RPMI8226 (cell line): ENCODE results near the gene MCM7.

Source experiments
- DNase-seq: peaks from one replicate; pipeline ENCODE4 v3.0.0-alpha.2; 2015

Gene MCM7

GRCh38 chr7:100093054-100093453 is 8.1 kb downstream of the MCM7 start:
- DNase-seq = no peak

GRCh38 chr7:100091411-100092181 is 9.6 kb downstream of the MCM7 start:
- DNase-seq = peak; percentile 41

GRCh38 chr7:100090527-100091410 is 10.4 kb downstream of the MCM7 start:
- no peak for DNase-seq

DNA sequence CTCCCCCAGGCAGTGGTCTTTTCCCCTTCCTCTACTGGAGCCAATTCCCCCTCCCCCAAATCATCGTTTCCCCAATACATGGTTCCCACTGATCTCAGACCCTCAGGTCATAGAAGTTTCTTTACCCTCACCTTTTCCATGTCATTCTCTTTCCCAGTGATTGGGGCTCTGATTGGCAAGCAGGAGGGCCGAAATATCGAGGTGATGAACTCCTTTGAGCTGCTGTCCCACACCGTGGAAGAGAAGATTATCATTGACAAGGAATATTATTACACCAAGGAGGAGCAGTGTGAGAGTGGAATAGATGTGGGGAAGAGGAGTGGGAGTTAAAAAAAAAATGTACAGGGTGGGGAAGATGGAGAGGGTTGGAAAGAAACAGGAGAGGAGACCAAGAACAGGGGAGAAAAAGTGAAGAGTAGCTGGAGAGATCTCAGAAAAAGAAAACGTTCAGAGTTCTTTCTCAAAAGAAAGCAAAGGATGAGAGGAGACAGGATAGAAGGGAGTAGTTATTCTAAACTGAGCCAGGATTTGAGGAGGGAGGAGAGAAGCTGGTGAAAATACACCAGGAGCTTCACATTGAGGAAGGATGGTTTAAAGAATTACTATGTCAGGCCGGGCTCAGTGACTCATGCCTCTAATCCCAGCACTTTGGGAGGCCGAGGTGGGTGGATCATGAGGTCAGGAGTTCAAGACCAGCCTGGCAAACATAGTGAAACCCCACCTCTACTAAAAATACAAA is 11.6 kb downstream of the MCM7 start:
- no peak for DNase-seq

- peak; percentile 89 for DNase-seq
Measured at GRCh38 chr7:100088621-100089457, 12.4 kb downstream of the MCM7 start, which contains the start of gene COPS6. COPS6 (plus strand) TSS chr7:100088969; CDS start chr7:100088991, 22 bp downstream.

DNA sequence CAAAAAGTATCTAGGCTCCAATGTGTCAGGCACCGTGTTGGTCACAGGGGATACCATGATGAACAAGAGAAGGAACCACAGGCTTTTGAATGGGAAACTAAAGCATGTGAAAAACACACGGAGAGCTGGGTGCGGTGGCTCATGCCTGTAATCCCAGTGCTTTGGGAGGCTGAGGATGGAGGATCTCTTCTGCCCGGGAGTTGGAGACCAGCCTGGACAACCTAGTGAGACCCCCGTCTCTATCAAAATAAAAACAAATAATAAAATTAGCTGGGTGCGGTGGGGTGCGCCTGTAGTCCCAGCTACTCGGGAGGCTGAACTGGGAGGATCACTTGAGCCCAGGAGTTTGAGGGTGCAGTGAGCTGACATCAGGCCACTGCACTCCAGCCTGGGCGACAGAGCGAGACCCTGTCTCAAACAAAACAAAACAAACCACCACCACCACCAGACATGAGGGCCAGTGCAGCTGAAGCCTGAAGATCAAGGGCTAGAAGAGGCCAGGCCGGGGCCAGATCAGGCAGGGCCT is 13.0 kb downstream of the MCM7 start:
- DNase-seq = no peak

DNA sequence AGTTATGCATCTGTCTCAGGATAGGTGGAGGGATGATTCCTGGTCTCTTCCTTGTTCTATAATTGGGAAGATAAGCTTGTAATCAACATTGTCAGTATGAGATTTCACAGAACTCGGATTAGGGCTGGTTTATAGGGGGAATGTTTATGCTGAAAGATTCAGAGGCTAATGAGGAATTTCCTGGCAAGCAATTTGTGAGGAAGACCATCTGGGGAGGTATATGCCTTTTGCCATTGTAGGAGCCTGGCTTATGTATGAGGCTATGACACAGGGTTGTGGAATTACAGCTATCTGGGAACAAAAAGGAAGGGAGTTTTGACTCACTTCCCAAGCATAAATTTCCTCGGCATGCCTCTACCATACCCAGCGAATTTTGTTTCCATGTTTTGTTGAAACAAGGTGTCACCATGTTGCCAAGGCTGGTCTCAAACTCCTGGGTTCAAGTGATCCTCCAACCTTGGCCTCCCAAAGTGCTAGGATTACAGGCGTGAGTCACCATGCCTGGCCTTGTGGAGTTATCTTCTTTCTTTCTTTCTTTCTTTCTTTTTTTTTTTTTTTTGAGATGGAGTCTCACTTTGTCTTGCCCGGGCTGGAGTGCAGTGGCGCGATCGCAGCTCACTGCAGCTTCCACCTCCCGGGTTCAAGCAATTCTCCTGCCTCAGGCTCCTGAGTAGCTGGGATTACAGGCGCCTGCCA is 14.0 kb downstream of the MCM7 start:
- DNase-seq = no peak

DNA sequence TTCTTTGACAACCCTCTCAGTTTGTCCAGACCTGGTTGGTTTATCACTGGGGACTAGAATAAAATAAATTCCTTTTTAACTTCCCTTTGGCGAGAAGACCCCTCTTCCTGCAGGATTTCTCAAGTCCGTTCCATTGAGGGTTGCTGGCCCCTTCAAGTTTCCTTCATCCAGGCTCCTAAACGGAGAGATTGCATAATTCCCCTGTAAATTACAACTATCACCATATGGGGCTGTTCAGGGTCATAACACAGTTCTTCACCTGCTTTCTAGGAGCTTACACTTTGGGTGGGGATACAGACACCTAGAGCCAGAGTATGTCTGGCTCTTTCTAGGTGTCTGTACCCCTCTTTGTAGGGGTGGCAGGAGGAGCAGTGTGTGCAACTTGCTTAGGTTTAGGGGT is 15.7 kb downstream of the MCM7 start:
- DNase-seq = no peak

- DNase-seq = no peak
Measured at GRCh38 chr7:100082978-100083377, 18.2 kb downstream of the MCM7 start.

GRCh38 chr7:100081535-100082102 is 19.6 kb downstream of the MCM7 start, which contains the start of gene ZNF3:
ZNF3 (minus strand) TSS chr7:100081723; CDS start chr7:100077357, 4,366 bp downstream.
- DNase-seq = peak; percentile 100

- no peak for DNase-seq
Measured at GRCh38 chr7:100080907-100081534, 20.2 kb downstream of the MCM7 start.

DNA sequence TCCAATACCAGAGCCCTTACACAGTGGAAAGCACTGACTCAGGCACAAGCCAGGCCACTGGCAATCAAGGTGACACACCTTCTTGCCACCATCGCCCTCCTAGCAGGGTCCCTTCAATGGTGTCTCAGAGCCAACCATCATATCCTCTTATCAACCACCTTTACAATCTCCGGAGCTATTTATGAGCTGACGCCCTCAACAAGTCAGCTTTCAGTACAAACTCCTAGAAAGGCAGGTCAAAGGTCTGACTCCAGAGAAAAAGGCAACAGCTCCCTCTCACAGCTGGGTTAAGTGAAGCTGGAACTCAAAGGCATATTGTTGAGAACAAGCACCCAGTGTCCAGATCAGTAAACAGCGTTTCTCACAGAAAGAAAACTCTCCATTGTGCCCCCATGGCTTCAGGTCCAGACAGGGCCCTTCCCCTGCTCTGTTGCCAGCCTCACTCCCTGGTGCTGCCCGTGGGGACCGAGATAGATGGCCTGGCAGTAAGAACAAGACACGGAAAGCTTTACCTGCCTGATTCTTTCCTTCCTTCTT is 22.1 kb downstream of the MCM7 start:
- DNase-seq = no peak

- no peak for DNase-seq
Measured at GRCh38 chr7:100077205-100077604, 24.0 kb downstream of the MCM7 start.

DNA sequence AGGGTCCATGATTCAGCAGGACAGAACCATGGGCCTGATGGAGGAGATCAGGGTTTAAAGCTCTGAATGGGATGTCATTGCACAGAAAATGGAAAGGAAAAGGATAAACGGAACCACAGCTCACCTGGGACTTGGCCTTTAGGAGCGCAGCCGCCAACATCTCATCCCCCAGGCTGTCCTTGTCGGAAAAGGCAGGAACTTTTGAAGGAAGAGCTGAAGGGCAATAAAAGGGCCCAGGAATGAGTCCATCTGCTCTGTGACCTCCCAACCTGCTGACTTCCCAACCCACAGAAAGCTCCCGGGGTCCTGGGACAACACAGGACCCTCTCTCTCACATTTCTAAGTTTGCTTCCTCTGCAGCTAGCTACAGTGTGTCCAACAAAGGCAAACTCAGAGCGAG is 25.8 kb downstream of the MCM7 start:
- no peak for DNase-seq

- no peak for DNase-seq
Measured at GRCh38 chr7:100074841-100075240, 26.4 kb downstream of the MCM7 start.

DNA sequence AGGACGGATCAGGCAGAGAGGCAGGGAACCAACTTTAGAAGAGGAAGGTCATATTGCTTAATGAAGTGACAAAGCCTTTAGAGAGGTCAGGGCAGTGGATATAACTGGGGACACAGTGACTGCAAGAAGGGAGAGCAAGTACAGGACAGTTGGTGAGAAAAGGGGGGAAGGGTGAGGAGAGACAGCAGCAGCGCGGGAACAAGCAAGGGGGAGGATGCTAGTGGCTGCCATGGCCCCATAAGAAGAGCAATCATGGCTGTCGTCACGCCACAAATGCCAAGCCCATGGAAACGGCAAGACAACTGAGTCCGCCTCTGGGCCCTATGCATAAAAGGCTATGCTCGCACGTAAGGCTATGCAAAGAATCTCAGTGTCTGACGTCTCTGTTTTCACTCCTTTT is 28.7 kb downstream of the MCM7 start:
- no peak for DNase-seq

GRCh38 chr7:100071018-100071723 is 30.0 kb downstream of the MCM7 start:
- DNase-seq = no peak

- no peak for DNase-seq
Measured at GRCh38 chr7:100069991-100070390, 31.2 kb downstream of the MCM7 start.

- DNase-seq = no peak
Measured at GRCh38 chr7:100066953-100067352, 34.2 kb downstream of the MCM7 start.
